Immature natural killer cell (primary cell): ENCODE measurements around the gene AP3B1. TPM values are rescaled to one million over a fixed set of nuclear protein-coding genes. Genes with fewer than 3 reads are reported as not detected.
A peak's percentile ranks its signal among the peaks of the same experiment; 100 is the strongest.
"Not testable (repeated sequence)": the region's sequence is repeated elsewhere in the genome, so short reads cannot be mapped to it uniquely, and the experiment has no call there.

ENCODE experiments used
- DNase-seq, 3 donors: peaks; one replicate each; pipeline ENCODE4 v3.0.0; 2022; ENCODE audit warnings: mixed read lengths in 1 of 3
- H3K27ac Mint-ChIP-seq, 6 donors: one replicate each; pipeline ENCODE4 v1.8.0; 2020; ENCODE audit warnings: mixed read lengths in 6 of 6, mild to moderate bottlenecking in 5 of 6, inconsistent platforms in 4 of 6, moderate library complexity in 3 of 6
- H3K27me3 Mint-ChIP-seq, 3 donors: one replicate each; pipeline ENCODE4 v1.8.0; 2020 to 2021; ENCODE audit warnings: low read depth in 3 of 3, mild to moderate bottlenecking in 3 of 3, mixed read lengths in 3 of 3, moderate library complexity in 3 of 3, inconsistent platforms in 1 of 3
- H3K36me3 Mint-ChIP-seq, 3 donors: one replicate each; pipeline ENCODE4 v1.8.0; 2020; ENCODE audit warnings: mixed read lengths in 3 of 3, inconsistent platforms in 2 of 3, mild to moderate bottlenecking in 2 of 3
- H3K4me1 Mint-ChIP-seq, 2 donors: one replicate each; pipeline ENCODE4 v1.8.0; 2020; ENCODE audit warnings: inconsistent platforms in 2 of 2, mild to moderate bottlenecking in 2 of 2, mixed read lengths in 2 of 2, moderate library complexity in 1 of 2
- H3K4me3 Mint-ChIP-seq, 5 donors: one replicate each; pipeline ENCODE4 v1.8.0; 2020; ENCODE audit warnings: mild to moderate bottlenecking in 5 of 5, mixed read lengths in 5 of 5, inconsistent platforms in 3 of 5, moderate library complexity in 3 of 5
- H3K9me3 Mint-ChIP-seq, 6 donors: one replicate each; pipeline ENCODE4 v1.8.0; 2020; ENCODE audit warnings: mild to moderate bottlenecking in 6 of 6, mixed read lengths in 6 of 6, inconsistent platforms in 4 of 6, moderate library complexity in 3 of 6
- polyA plus RNA-seq, 3 donors: library from polyadenylated mRNA; unstranded; fragments of 300-500 nt; fragmentation: Illumina TruSeq; gene quantifications; one replicate each; pipeline ENCODE4 v1.2.3, GENCODE V29; 2021

Gene AP3B1
- polyA plus RNA-seq, 3 donors from 2014 or later, result 11.6 to 31.7 (median 19.2) TPM

DNA sequence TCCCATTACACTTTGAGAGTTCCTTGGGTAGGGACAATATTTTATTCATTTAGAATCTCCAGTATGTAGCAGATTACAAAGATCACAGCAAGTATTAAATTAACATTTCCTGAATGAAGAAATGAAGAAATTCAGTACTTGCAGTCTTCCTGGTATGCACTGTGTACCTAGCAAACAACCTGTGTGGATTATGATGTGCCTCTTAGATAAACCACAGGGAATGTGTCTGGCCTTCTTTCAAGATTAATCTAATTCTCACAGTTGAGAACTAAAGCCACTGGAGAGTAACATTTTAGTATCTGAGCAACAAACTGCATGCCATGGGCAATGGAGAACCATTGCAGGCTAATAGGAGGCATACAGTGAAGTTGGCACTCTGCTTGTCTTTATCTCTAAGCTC lies 199.4 kb downstream of the AP3B1 start:
- DNase-seq, result no peak
- Mint-ChIP-seq H3K27ac (peak overlapping the region in 1 of 6 donors; percentile 7), H3K9me3 (no peaks in the 10 kb centered on the region), H3K4me3 (no peak overlapping the region), H3K27me3 (peaks cover 0 to 2% (median 0%) of the 10 kb centered on the region in 3 donors), H3K4me1 (no peaks in the 10 kb centered on the region), H3K36me3 (peaks cover 17 to 22% (median 20%) of the 10 kb centered on the region in 3 donors)

DNA sequence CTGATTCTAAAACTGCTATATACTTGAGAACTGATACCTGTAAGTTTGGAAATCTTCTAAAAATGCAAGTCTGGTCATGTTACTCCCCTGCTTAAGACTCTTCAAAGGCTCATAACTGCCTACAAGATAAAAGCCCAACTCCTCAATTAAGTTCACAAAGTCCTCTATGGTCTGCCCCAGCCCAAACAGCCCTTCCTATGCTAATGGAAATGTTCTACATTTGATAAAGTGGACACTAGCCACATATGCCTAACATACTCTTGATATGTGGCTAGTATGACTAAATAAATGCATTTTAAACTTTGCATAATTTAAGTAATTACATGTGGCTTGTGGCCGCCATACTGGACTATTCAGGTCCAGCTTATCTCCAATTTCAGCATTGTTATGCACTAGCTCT lies 204.5 kb downstream of the AP3B1 start:
- Mint-ChIP-seq H3K4me3 (no peak overlapping the region), H3K27me3 (no peaks in the 10 kb centered on the region), H3K4me1 (peaks cover 0 to 4% of the 10 kb centered on the region in 2 donors), H3K36me3 (peaks cover 17 to 23% (median 23%) of the 10 kb centered on the region in 3 donors), H3K27ac (no peak overlapping the region), H3K9me3 (no peaks in the 10 kb centered on the region)
- DNase-seq, result no peak

GRCh38 chr5:78078858-78079257 lies 215.6 kb downstream of the AP3B1 start:
- no peaks in the 10 kb centered on the region for H3K9me3 Mint-ChIP-seq
- DNase-seq, result no peak
- no peak overlapping the region for H3K27ac Mint-ChIP-seq
- H3K4me1 Mint-ChIP-seq, result no peaks in the 10 kb centered on the region
- no peak overlapping the region for H3K4me3 Mint-ChIP-seq
- peaks cover 0 to 2% (median 2%) of the 10 kb centered on the region in 3 donors for H3K27me3 Mint-ChIP-seq
- peaks cover 4 to 18% (median 18%) of the 10 kb centered on the region in 3 donors for H3K36me3 Mint-ChIP-seq

- no peak overlapping the region for H3K27ac Mint-ChIP-seq
- no peak for DNase-seq
- H3K4me3 Mint-ChIP-seq, result no peak overlapping the region
- H3K36me3 Mint-ChIP-seq, result peaks cover 4 to 19% (median 14%) of the 10 kb centered on the region in 3 donors
- H3K4me1 Mint-ChIP-seq, result no peaks in the 10 kb centered on the region
- peaks cover 0 to 2% (median 2%) of the 10 kb centered on the region in 3 donors for H3K27me3 Mint-ChIP-seq
- H3K9me3 Mint-ChIP-seq, result no peaks in the 10 kb centered on the region
Measured at GRCh38 chr5:78077369-78078068, 217.0 kb downstream of the AP3B1 start.

DNA sequence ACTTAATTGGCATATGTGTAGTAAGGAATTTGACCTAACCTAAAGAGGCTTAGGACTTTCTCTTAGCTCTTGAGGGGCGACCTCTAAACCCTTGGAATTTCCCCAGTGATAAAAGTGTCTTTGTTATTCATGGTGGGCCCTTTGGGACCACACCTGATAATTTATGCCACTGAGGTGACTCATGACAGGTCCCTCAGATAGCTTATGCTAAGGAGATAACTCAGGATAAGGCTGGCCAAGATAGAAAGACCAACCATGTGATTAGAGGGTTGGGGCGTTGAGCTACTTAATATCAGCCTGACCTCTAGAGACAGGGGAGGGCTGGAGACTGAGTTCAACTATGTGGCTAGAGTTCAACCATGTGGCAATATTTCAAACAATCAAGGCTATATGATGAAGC lies 218.1 kb downstream of the AP3B1 start:
- no peak for DNase-seq
- Mint-ChIP-seq H3K4me3 (no peak overlapping the region), H3K36me3 (peaks cover 4 to 13% (median 11%) of the 10 kb centered on the region in 3 donors), H3K27ac (no peak overlapping the region), H3K4me1 (no peaks in the 10 kb centered on the region), H3K9me3 (no peaks in the 10 kb centered on the region), H3K27me3 (peaks cover 0 to 2% (median 2%) of the 10 kb centered on the region in 3 donors)

GRCh38 chr5:78075301-78075700 lies 219.2 kb downstream of the AP3B1 start:
- H3K27ac Mint-ChIP-seq, result no peak overlapping the region
- peaks cover 0 to 2% (median 2%) of the 10 kb centered on the region in 3 donors for H3K27me3 Mint-ChIP-seq
- peaks cover 0 to 16% (median 10%) of the 10 kb centered on the region in 3 donors for H3K36me3 Mint-ChIP-seq
- H3K9me3 Mint-ChIP-seq, result peaks cover 0 to 2% (median 0%) of the 10 kb centered on the region in 6 donors
- no peak for DNase-seq
- H3K4me3 Mint-ChIP-seq, result no peak overlapping the region
- H3K4me1 Mint-ChIP-seq, result no peaks in the 10 kb centered on the region

- not testable (repeated sequence) for H3K4me3 Mint-ChIP-seq, H3K27ac Mint-ChIP-seq, H3K4me1 Mint-ChIP-seq, DNase-seq, H3K27me3 Mint-ChIP-seq
- H3K9me3 Mint-ChIP-seq, result peaks cover 5 to 15% (median 10%) of the 10 kb centered on the region in 6 donors
- H3K36me3 Mint-ChIP-seq, result peaks cover 8 to 35% (median 25%) of the 10 kb centered on the region in 3 donors
Measured at GRCh38 chr5:78070691-78071090, 223.8 kb downstream of the AP3B1 start.

DNA sequence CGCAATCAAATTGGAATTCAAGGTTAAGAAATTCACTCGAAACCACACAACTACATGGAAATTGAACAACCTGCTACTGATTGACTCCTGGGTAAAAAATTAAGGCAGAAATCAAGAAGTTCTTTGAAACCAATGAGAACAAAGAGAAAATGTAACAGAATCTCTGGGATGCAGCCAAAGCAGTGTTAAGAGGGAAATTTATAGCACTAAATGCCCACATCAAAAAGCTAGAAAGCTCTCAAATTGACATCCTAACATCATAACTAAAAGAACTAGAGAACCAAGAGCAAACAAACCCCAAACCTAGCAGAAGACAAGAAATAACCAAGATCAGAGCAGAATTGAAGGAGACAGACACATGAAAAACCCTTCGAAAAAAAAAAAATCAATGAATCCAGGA lies 226.9 kb downstream of the AP3B1 start:
- H3K27me3 Mint-ChIP-seq, DNase-seq, H3K4me3 Mint-ChIP-seq, H3K4me1 Mint-ChIP-seq, H3K27ac Mint-ChIP-seq: not testable (repeated sequence)
- Mint-ChIP-seq H3K9me3 (peaks cover 5 to 15% (median 10%) of the 10 kb centered on the region in 6 donors), H3K36me3 (peaks cover 8 to 31% (median 25%) of the 10 kb centered on the region in 3 donors)

- not testable (repeated sequence) for H3K27ac Mint-ChIP-seq, H3K4me1 Mint-ChIP-seq, H3K27me3 Mint-ChIP-seq, DNase-seq, H3K4me3 Mint-ChIP-seq
- H3K9me3 Mint-ChIP-seq, result peaks cover 5 to 15% (median 10%) of the 10 kb centered on the region in 6 donors
- peaks cover 8 to 31% (median 22%) of the 10 kb centered on the region in 3 donors for H3K36me3 Mint-ChIP-seq
Measured at GRCh38 chr5:78066722-78067121, 227.8 kb downstream of the AP3B1 start.

DNA sequence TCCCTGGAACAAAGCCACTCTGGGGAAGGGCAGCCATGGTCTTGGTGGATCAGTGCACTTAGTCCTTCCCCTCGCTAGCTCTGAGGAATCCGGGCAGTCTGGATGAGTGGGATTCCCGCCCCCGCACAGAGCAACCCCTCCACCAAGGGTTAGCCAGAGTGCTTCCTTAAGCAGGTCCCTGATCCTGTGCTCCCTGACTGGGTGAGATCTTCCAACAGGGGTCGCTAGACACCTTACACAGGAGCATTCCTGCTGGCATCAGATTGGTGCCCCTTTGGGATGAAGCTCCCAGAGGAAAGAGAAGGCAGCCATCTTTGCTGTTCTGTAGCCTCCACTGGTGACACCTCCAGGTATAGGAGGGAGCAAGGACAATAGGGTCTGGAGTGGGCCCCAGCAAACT lies 228.8 kb downstream of the AP3B1 start:
- no peak for DNase-seq
- no peak overlapping the region for H3K4me3 Mint-ChIP-seq
- no peak overlapping the region for H3K27ac Mint-ChIP-seq
- peaks cover 8 to 25% (median 19%) of the 10 kb centered on the region in 3 donors for H3K36me3 Mint-ChIP-seq
- H3K4me1 Mint-ChIP-seq, result peaks cover 0 to 9% of the 10 kb centered on the region in 2 donors
- H3K27me3 Mint-ChIP-seq, result peaks cover 0 to 2% (median 1%) of the 10 kb centered on the region in 3 donors
- H3K9me3 Mint-ChIP-seq, result peaks cover 3 to 15% (median 10%) of the 10 kb centered on the region in 6 donors

DNA sequence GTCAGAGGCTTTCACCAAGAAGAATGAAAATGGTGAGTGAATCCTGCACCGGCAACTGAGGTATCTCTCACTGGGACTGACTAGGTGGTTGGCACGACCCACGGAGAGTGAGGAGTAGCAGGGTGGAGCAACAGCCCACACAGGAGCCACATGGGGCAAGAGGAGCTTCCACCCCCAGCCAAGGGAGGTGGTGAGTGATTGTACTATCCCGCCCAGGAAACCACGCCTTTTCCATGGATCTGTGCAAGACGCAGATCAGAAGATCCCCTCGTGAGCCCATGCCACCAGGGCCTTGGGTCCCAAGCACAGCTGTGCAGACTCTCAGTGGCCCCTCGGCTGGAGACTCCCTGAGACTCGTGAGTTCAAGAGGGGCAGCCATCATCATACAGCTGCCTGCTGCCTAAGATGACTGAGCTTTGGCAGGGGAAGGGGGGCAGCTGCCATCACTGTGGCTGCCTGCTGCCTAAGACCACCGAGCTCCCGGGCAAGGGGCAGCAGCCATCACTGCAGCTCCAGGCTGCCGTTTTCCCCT lies 229.5 kb downstream of the AP3B1 start:
- H3K27ac Mint-ChIP-seq, result no peak overlapping the region

DNA sequence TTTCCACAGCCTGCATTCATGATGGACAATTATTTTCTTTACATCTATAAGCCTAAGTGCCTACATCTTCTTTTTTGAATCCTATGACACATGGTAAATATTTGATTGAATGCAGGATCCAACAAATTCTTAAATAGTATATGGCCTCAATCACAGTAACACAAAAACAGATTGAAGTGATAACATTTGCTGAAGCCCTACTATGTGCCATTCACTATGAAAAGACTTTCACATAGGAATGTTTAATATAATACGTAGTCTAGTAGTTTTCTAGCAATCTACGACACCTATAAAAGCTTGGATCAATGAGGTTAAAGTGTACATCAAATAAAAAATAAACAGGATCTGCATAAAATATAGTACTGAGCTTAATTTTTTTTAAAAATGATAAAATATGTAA lies 231.0 kb downstream of the AP3B1 start:
- Mint-ChIP-seq H3K4me3 (no peak overlapping the region), H3K9me3 (peaks cover 3 to 15% (median 10%) of the 10 kb centered on the region in 6 donors), H3K27ac (no peak overlapping the region), H3K27me3 (peaks cover 0 to 2% (median 1%) of the 10 kb centered on the region in 3 donors), H3K4me1 (peaks cover 0 to 9% of the 10 kb centered on the region in 2 donors), H3K36me3 (peaks cover 8 to 19% (median 11%) of the 10 kb centered on the region in 3 donors)
- no peak for DNase-seq

More for the DNA sequence above, 229.5 kb downstream of the AP3B1 start:
- H3K27me3 Mint-ChIP-seq, result peaks cover 0 to 2% (median 1%) of the 10 kb centered on the region in 3 donors
- no peak overlapping the region for H3K4me3 Mint-ChIP-seq
- H3K4me1 Mint-ChIP-seq, result peaks cover 0 to 9% of the 10 kb centered on the region in 2 donors
- peaks cover 8 to 24% (median 19%) of the 10 kb centered on the region in 3 donors for H3K36me3 Mint-ChIP-seq
- H3K9me3 Mint-ChIP-seq, result peaks cover 3 to 15% (median 10%) of the 10 kb centered on the region in 6 donors
- no peak for DNase-seq

GRCh38 chr5:78062645-78063044 lies 231.9 kb downstream of the AP3B1 start:
- Mint-ChIP-seq H3K36me3 (peaks cover 6 to 12% (median 6%) of the 10 kb centered on the region in 3 donors), H3K27me3 (peaks cover 0 to 1% (median 0%) of the 10 kb centered on the region in 3 donors), H3K9me3 (peaks cover 3 to 13% (median 8%) of the 10 kb centered on the region in 6 donors), H3K4me3 (no peak overlapping the region), H3K27ac (peak overlapping the region in 1 of 6 donors; percentile 16), H3K4me1 (peaks cover under 1 to 9% of the 10 kb centered on the region in 2 donors)
- DNase-seq, result no peak

DNA sequence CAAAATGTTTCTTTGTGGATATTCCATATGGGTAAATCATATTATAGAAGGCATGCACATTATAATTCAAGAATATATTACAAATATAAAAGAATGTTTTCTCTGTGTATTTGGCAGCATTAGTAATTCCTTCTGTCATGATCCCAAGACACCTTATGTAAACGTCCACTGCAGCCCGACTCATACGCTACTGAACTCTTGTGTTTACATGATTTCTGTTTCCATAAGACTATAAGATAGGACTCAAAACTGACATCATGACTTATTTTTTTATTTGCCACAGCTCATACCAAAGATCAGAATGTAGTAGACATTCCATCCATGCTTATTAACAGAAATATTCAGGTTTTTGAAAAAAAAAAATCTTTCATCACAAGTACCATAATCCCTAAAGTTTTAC lies 234.1 kb downstream of the AP3B1 start:
- peaks cover 21 to 24% of the 10 kb centered on the region in 2 donors for H3K4me1 Mint-ChIP-seq

More for the DNA sequence above, 234.1 kb downstream of the AP3B1 start:
- H3K27me3 Mint-ChIP-seq, result no peaks in the 10 kb centered on the region
- H3K4me3 Mint-ChIP-seq, result no peak overlapping the region
- no peaks in the 10 kb centered on the region for H3K9me3 Mint-ChIP-seq
- DNase-seq, result no peak
- no peaks in the 10 kb centered on the region for H3K36me3 Mint-ChIP-seq
- no peak overlapping the region for H3K27ac Mint-ChIP-seq
